CD4-positive, CD25-positive, alpha-beta regulatory T cell (primary cell): ENCODE data around the gene DPH1. TPM values are rescaled to one million over a fixed set of nuclear protein-coding genes. Genes with fewer than 3 reads are reported as not detected.

ENCODE experiments used
- ATAC-seq, 2 donors: fragments of 150-1000 bp; cut with Tn5 transposase; one replicate each; pipeline ENCODE4 v1.10.0; 2021; ENCODE audit warnings: low read depth in 2 of 2, moderate number of reproducible peaks in 2 of 2, moderate library complexity in 1 of 2
- DNase-seq, 3 donors: peaks; one replicate each; pipeline versions ENCODE4 v3.0.0 to v3.0.0-alpha.2; 2012 to 2022; ENCODE audit warnings: mixed read lengths in 1 of 3
- H3K27ac ChIP-seq: one replicate; pipeline ENCODE4 v1.7.0; 2013; ENCODE audit warnings: mild to moderate bottlenecking, low read length; ENCODE audit not compliant: insufficient read depth, poor library complexity, severe bottlenecking
- H3K27me3 ChIP-seq: one replicate; pipeline ENCODE4 v1.7.0; 2013; ENCODE audit warnings: low read length; ENCODE audit not compliant: control insufficient read depth, insufficient read depth
- H3K36me3 ChIP-seq: one replicate; pipeline ENCODE4 v1.7.0; 2013; ENCODE audit warnings: mild to moderate bottlenecking, low read length, moderate library complexity; ENCODE audit not compliant: control insufficient read depth, insufficient read depth
- H3K4me1 ChIP-seq: 2 replicates; pipeline ENCODE4 v1.7.0; 2013; ENCODE audit warnings: mild to moderate bottlenecking, low read length; ENCODE audit not compliant: insufficient read depth, control insufficient read depth, poor library complexity, severe bottlenecking
- H3K4me3 ChIP-seq: one replicate; pipeline ENCODE4 v1.7.0; 2013; ENCODE audit warnings: low read depth, mild to moderate bottlenecking, low read length, moderate library complexity
- H3K9me3 ChIP-seq, 2 experiments: 1 replicate in 1 of 2; 2 replicates in 1 of 2; pipeline ENCODE4 v1.7.0; 2013; ENCODE audit warnings: low read length in 2 of 2, mild to moderate bottlenecking in 1 of 2, moderate library complexity in 1 of 2; ENCODE audit not compliant: control insufficient read depth in 2 of 2
- H3K27ac Mint-ChIP-seq, 3 donors: one replicate each; pipeline ENCODE4 v1.8.0; 2020 to 2022; ENCODE audit warnings: mild to moderate bottlenecking in 3 of 3, mixed read lengths in 3 of 3, moderate library complexity in 2 of 3
- H3K27me3 Mint-ChIP-seq: one replicate; pipeline ENCODE4 v1.8.0; 2022; ENCODE audit warnings: mild to moderate bottlenecking, mixed read lengths
- H3K36me3 Mint-ChIP-seq: one replicate; pipeline ENCODE4 v1.8.0; 2020; ENCODE audit warnings: mixed read lengths
- H3K4me1 Mint-ChIP-seq, 4 donors: one replicate each; pipeline ENCODE4 v1.8.0; 2020 to 2022; ENCODE audit warnings: mixed read lengths in 4 of 4, mild to moderate bottlenecking in 1 of 4
- H3K4me3 Mint-ChIP-seq, 4 donors: one replicate each; pipeline ENCODE4 v1.8.0; 2020 to 2022; ENCODE audit warnings: mild to moderate bottlenecking in 4 of 4, mixed read lengths in 4 of 4, moderate library complexity in 3 of 4
- H3K9me3 Mint-ChIP-seq, 7 donors: one replicate each; pipeline ENCODE4 v1.8.0; 2020 to 2022; ENCODE audit warnings: mixed read lengths in 7 of 7, mild to moderate bottlenecking in 3 of 7, moderate library complexity in 2 of 7
- polyA plus RNA-seq, 4 donors: library from polyadenylated mRNA; unstranded; fragments of 300-500 nt; fragmentation: Illumina TruSeq; gene quantifications; one replicate each; pipeline ENCODE4 v1.2.3, GENCODE V29; 2021
- total RNA-seq: library from RNA; stranded (reverse); gene quantifications from one replicate; pipeline ENCODE4 v1.2.3, GENCODE V29; 2022

The DPH1 gene
- total and polyA plus RNA-seq, 5 donors from 2014 or later: 32.4 to 70.0 (median 38.2) TPM

- Mint-ChIP-seq H3K27ac (peak overlapping the region in 1 of 3 donors; percentile 38), H3K4me3 (peak overlapping the region; percentile 81 to 92 (median 86)), H3K27me3 (peaks cover 68% of the 10 kb centered on the region), H3K9me3 (no peaks in the 10 kb centered on the region), H3K36me3 (no peaks in the 10 kb centered on the region), H3K4me1 (peaks cover under 1 to 25% (median 9%) of the 10 kb centered on the region in 4 donors)
- no peaks in the 10 kb centered on the region for H3K36me3 ChIP-seq
- no peak overlapping the region for H3K4me3 ChIP-seq
- H3K9me3 ChIP-seq: no peaks in the 10 kb centered on the region
- peak in 1 of 3 donors; percentile 22 for DNase-seq
- no peak for ATAC-seq
- no peak overlapping the region for H3K27ac ChIP-seq
- H3K4me1 ChIP-seq: peaks cover 45% of the 10 kb centered on the region
- peaks cover 7% of the 10 kb centered on the region for H3K27me3 ChIP-seq
Measured at GRCh38 chr17:2025622-2026309, 4.2 kb upstream of the DPH1 start.

GRCh38 chr17:2027528-2028233 lies 2.3 kb upstream of the DPH1 start:
- no peak overlapping the region for H3K27ac Mint-ChIP-seq
- no peaks in the 10 kb centered on the region for H3K9me3 Mint-ChIP-seq
- no peak for DNase-seq
- H3K36me3 Mint-ChIP-seq: no peaks in the 10 kb centered on the region
- no peak overlapping the region for H3K4me3 ChIP-seq
- H3K27ac ChIP-seq: no peak overlapping the region
- H3K4me1 Mint-ChIP-seq: peaks cover 8 to 36% (median 16%) of the 10 kb centered on the region in 4 donors
- H3K4me1 ChIP-seq: peaks cover 56% of the 10 kb centered on the region
- ATAC-seq: no peak
- H3K27me3 ChIP-seq: peaks cover 7% of the 10 kb centered on the region
- peaks cover 53% of the 10 kb centered on the region for H3K27me3 Mint-ChIP-seq
- H3K9me3 ChIP-seq: no peaks in the 10 kb centered on the region
- no peaks in the 10 kb centered on the region for H3K36me3 ChIP-seq
- H3K4me3 Mint-ChIP-seq: peak overlapping the region; percentile 36 to 84 (median 52)

GRCh38 chr17:2028234-2028614 lies 1.7 kb upstream of the DPH1 start:
- Histone ChIP-seq H3K27me3 (peaks cover 5% of the 10 kb centered on the region), H3K4me1 (peaks cover 51% of the 10 kb centered on the region)
- H3K4me3 Mint-ChIP-seq: peak overlapping the region in 3 of 4 donors; percentile 29 to 84 (median 77)

GRCh38 chr17:2028737-2029136 lies 1.2 kb upstream of the DPH1 start:
- H3K4me3 Mint-ChIP-seq: peak overlapping the region in 2 of 4 donors; percentile 74 to 84
- H3K36me3 ChIP-seq: peaks cover 7% of the 10 kb centered on the region
- DNase-seq: no peak
- peaks cover 4% of the 10 kb centered on the region for H3K27me3 ChIP-seq
- H3K4me1 Mint-ChIP-seq: peaks cover 8 to 36% (median 16%) of the 10 kb centered on the region in 4 donors
- peaks cover 3% of the 10 kb centered on the region for H3K36me3 Mint-ChIP-seq
- peaks cover 44% of the 10 kb centered on the region for H3K27me3 Mint-ChIP-seq
- H3K4me1 ChIP-seq: peaks cover 45% of the 10 kb centered on the region
- no peak overlapping the region for H3K27ac Mint-ChIP-seq
- no peak overlapping the region for H3K27ac ChIP-seq
- no peak overlapping the region for H3K4me3 ChIP-seq
- H3K9me3 Mint-ChIP-seq: no peaks in the 10 kb centered on the region
- ATAC-seq: no peak
- H3K9me3 ChIP-seq: no peaks in the 10 kb centered on the region

More at GRCh38 chr17:2028234-2028614, 1.7 kb upstream of the DPH1 start:
- H3K9me3 Mint-ChIP-seq: no peaks in the 10 kb centered on the region
- Histone ChIP-seq H3K27ac (no peak overlapping the region), H3K9me3 (no peaks in the 10 kb centered on the region), H3K4me3 (no peak overlapping the region), H3K36me3 (peaks cover 4% of the 10 kb centered on the region)
- no peak for DNase-seq
- H3K36me3 Mint-ChIP-seq: peaks cover 1% of the 10 kb centered on the region
- ATAC-seq: no peak
- peaks cover 8 to 36% (median 16%) of the 10 kb centered on the region in 4 donors for H3K4me1 Mint-ChIP-seq
- peaks cover 47% of the 10 kb centered on the region for H3K27me3 Mint-ChIP-seq
- no peak overlapping the region for H3K27ac Mint-ChIP-seq

- peaks cover 7% of the 10 kb centered on the region for H3K36me3 ChIP-seq
- Mint-ChIP-seq H3K9me3 (no peaks in the 10 kb centered on the region), H3K27ac (peak overlapping the region; percentile 90 to 92 (median 90)), H3K4me1 (peaks cover 8 to 32% (median 16%) of the 10 kb centered on the region in 4 donors), H3K4me3 (peak overlapping the region; percentile 94 to 99 (median 97)), H3K27me3 (peaks cover 38% of the 10 kb centered on the region), H3K36me3 (peaks cover 3% of the 10 kb centered on the region)
- ATAC-seq (no peak), DNase-seq (no peak)
- H3K9me3 ChIP-seq: no peaks in the 10 kb centered on the region
- H3K4me1 ChIP-seq: peaks cover 26% of the 10 kb centered on the region
- H3K27ac ChIP-seq: no peak overlapping the region
- peak overlapping the region; percentile 90 for H3K4me3 ChIP-seq
- H3K27me3 ChIP-seq: peaks cover 4% of the 10 kb centered on the region
Measured at GRCh38 chr17:2030779-2031163, 818 bp downstream of the DPH1 start.

- Histone ChIP-seq H3K4me1 (peaks cover 23% of the 10 kb centered on the region), H3K9me3 (no peaks in the 10 kb centered on the region), H3K4me3 (no peak overlapping the region), H3K27me3 (no peaks in the 10 kb centered on the region), H3K36me3 (peaks cover 25% of the 10 kb centered on the region), H3K27ac (no peak overlapping the region)
- Mint-ChIP-seq H3K4me1 (peaks cover 8 to 27% (median 13%) of the 10 kb centered on the region in 4 donors), H3K27me3 (peaks cover 15% of the 10 kb centered on the region), H3K9me3 (no peaks in the 10 kb centered on the region), H3K4me3 (peak overlapping the region in 2 of 4 donors; percentile 62 to 87), H3K36me3 (peaks cover 13% of the 10 kb centered on the region), H3K27ac (peak overlapping the region in 1 of 3 donors; percentile 32)
- ATAC-seq: no peak
- DNase-seq: no peak
Measured at GRCh38 chr17:2033153-2033552, 3.2 kb downstream of the DPH1 start.

- peaks cover 6% of the 10 kb centered on the region for H3K27me3 Mint-ChIP-seq
- H3K36me3 ChIP-seq: peaks cover 25% of the 10 kb centered on the region
- H3K4me1 ChIP-seq: peaks cover 23% of the 10 kb centered on the region
- no peaks in the 10 kb centered on the region for H3K9me3 ChIP-seq
- ATAC-seq: no peak
- peaks cover 19% of the 10 kb centered on the region for H3K36me3 Mint-ChIP-seq
- H3K27me3 ChIP-seq: no peaks in the 10 kb centered on the region
- no peaks in the 10 kb centered on the region for H3K9me3 Mint-ChIP-seq
- H3K4me3 ChIP-seq: no peak overlapping the region
- H3K4me1 Mint-ChIP-seq: peaks cover 8 to 27% (median 13%) of the 10 kb centered on the region in 4 donors
- H3K27ac Mint-ChIP-seq: no peak overlapping the region
- H3K4me3 Mint-ChIP-seq: no peak overlapping the region
- H3K27ac ChIP-seq: no peak overlapping the region
- no peak for DNase-seq
Measured at GRCh38 chr17:2034157-2034556, 4.2 kb downstream of the DPH1 start.
